ENCODE results near the gene STX1B.

DNA sequence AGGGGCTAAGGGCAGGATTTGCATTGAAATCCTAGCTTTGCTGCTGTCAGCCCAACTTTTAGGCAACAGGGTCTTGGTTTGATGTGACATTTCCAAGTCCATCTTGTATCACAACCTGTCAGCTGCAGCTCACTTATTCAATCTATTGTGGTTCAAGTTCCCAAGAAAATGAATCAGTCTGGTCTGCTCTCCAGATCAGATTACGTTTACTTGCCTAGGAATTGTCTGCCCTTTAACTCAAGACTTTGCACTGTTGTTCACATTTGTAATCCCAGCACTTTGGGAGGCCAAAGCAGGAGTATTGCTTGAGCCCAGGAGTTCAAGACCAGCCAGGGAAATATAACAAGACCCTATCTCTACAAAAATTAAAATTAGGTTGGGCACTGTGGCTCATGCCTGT, 32.9 kb upstream of the STX1B start:
- TF ChIP-seq, protein P1, sequence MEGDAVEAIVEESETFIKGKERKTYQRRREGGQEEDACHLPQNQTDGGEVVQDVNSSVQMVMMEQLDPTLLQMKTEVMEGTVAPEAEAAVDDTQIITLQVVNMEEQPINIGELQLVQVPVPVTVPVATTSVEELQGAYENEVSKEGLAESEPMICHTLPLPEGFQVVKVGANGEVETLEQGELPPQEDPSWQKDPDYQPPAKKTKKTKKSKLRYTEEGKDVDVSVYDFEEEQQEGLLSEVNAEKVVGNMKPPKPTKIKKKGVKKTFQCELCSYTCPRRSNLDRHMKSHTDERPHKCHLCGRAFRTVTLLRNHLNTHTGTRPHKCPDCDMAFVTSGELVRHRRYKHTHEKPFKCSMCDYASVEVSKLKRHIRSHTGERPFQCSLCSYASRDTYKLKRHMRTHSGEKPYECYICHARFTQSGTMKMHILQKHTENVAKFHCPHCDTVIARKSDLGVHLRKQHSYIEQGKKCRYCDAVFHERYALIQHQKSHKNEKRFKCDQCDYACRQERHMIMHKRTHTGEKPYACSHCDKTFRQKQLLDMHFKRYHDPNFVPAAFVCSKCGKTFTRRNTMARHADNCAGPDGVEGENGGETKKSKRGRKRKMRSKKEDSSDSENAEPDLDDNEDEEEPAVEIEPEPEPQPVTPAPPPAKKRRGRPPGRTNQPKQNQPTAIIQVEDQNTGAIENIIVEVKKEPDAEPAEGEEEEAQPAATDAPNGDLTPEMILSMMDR (IDR thresholded peaks at IDR 0.05) = no peak
- no peak for TF ChIP-seq POLR2AphosphoS5 (IDR thresholded peaks at IDR 0.05)
- TF ChIP-seq POLR2A (IDR thresholded peaks at IDR 0.05; ENCODE audit: low read depth) = no peak
- TF ChIP-seq EP300 (IDR thresholded peaks at IDR 0.05) = no peak

All from esophagus muscularis mucosa (tissue), 4 donors.